Body of pancreas (tissue), 4 donors: ENCODE results near the gene NR3C2. TPM values are rescaled to one million over a fixed set of nuclear protein-coding genes. Genes with fewer than 3 reads are reported as not detected.
A peak's percentile ranks its signal among the peaks of the same experiment; 100 is the strongest.

Experiments
- ATAC-seq: fragments of 150-250 bp; one replicate; pipeline ENCODE4 v1.9.1; 2016
- DNase-seq, 4 donors: peaks; one replicate each; pipeline ENCODE4 v3.0.0-alpha.2; 2019
- H3K27ac ChIP-seq, 4 donors: fragments of 200-600 bp; sonication (generic); 1 replicate in 3 of 4; 2 replicates in 1 of 4; pipeline versions ENCODE4 v1.5.1 to v1.6.1; 2016 to 2019; ENCODE audit warnings: mild to moderate bottlenecking in 1 of 4, mixed read lengths in 1 of 4, moderate library complexity in 1 of 4
- H3K27me3 ChIP-seq, 2 donors: fragments of 200-600 bp; sonication (generic); one replicate each; pipeline ENCODE4 v1.6.0; 2016; ENCODE audit warnings: mild to moderate bottlenecking in 1 of 2
- H3K36me3 ChIP-seq, 2 donors: fragments of 200-600 bp; sonication (generic); replicated peaks in 1 of 2; 2 replicates each; pipeline ENCODE4 v1.5.1; 2016; ENCODE audit warnings: low read depth in 2 of 2; ENCODE audit not compliant: insufficient read depth in 1 of 2
- H3K4me1 ChIP-seq: fragments of 200-600 bp; sonication (generic); one replicate; pipeline ENCODE4 v1.6.0; 2016
- H3K4me3 ChIP-seq, 2 donors: fragments of 200-600 bp; sonication (generic); 1 replicate in 1 of 2; 2 replicates in 1 of 2; pipeline ENCODE4 v1.5.1; 2016 to 2019
- H3K9me3 ChIP-seq, 3 donors: fragments of 200-600 bp; sonication (generic); 1 replicate in 2 of 3; 2 replicates in 1 of 3; pipeline ENCODE4 v1.5.1; 2016
- POLR2A ChIP-seq, 3 donors: fragments of 450-650 bp; IDR thresholded peaks; one replicate each; pipeline ENCODE4 v1.6.1; 2016; ENCODE audit warnings: antibody characterized with exemption in 3 of 3, mild to moderate bottlenecking in 2 of 3
- WGBS, 2 donors: methylation state at CpG; one replicate each; pipeline ENCODE4 v1.1.5; 2017; 5-methylcytosine and 5-hydroxymethylcytosine counted together
- intact Hi-C: fragments of 100-400 bp; cut with DNase I; formaldehyde crosslinking; loops from one replicate; pipeline ENCODE4 v1.15.1; 2023
- total RNA-seq, 2 donors: library from RNA; depleted of rRNA; stranded (reverse); fragments of >200 nt; gene quantifications; one replicate each; pipeline ENCODE4 v1.1.0, GENCODE V29; 2016
- TF ChIP-seq, protein P1 (sequence below), 7 experiments: fragments of 450-650 bp in 4 of 7; fragments of 200-600 bp in 3 of 7; sonication (generic) in 3 of 7; IDR thresholded peaks; one replicate each; pipeline ENCODE4 v1.5.1; 2016 to 2019; ENCODE audit warnings: antibody characterized with exemption in 7 of 7

NR3C2 gene
- total RNA-seq, 2 donors from 2014 or later = 14.8 to 18.8 TPM

DNA sequence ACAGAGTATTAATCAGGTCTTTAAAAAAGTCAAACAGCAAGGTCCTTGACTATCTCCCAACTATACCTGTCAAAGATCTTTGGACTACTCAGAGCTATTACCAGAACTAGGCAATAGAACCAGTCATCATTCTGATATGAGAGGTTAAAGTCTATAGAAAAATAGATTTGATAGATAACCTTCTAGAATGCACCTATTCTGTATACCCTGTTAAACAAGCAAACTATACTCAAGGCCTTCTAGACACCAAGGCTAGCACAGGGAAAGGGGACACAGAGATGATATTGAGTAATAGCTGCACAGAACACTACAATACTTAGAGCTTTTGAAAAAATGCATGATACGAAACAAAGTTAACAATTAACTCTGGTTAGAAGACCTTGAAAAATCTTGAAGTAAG, 149.5 kb downstream of the NR3C2 start:
- WGBS, 2 donors = 22 to 29% methylated on average over 1 of the region's 1 CpG
- peaks cover 54% of the 10 kb centered on the region for H3K4me1 ChIP-seq
- no peak for TF ChIP-seq POLR2A (IDR thresholded peaks at IDR 0.05)
- TF ChIP-seq, protein P1, sequence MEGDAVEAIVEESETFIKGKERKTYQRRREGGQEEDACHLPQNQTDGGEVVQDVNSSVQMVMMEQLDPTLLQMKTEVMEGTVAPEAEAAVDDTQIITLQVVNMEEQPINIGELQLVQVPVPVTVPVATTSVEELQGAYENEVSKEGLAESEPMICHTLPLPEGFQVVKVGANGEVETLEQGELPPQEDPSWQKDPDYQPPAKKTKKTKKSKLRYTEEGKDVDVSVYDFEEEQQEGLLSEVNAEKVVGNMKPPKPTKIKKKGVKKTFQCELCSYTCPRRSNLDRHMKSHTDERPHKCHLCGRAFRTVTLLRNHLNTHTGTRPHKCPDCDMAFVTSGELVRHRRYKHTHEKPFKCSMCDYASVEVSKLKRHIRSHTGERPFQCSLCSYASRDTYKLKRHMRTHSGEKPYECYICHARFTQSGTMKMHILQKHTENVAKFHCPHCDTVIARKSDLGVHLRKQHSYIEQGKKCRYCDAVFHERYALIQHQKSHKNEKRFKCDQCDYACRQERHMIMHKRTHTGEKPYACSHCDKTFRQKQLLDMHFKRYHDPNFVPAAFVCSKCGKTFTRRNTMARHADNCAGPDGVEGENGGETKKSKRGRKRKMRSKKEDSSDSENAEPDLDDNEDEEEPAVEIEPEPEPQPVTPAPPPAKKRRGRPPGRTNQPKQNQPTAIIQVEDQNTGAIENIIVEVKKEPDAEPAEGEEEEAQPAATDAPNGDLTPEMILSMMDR (IDR thresholded peaks at IDR 0.05) = no peak
- no peak overlapping the region for H3K4me3 ChIP-seq
- peak in 1 of 4 donors; percentile 20 for DNase-seq
- no peaks in the 10 kb centered on the region for H3K9me3 ChIP-seq
- H3K27me3 ChIP-seq = no peaks in the 10 kb centered on the region
- no peaks in the 10 kb centered on the region for H3K36me3 ChIP-seq
- peak; percentile 86 for ATAC-seq
- H3K27ac ChIP-seq = peak overlapping the region in 3 of 4 donors; percentile 32 to 60 (median 34)
- intact Hi-C loops = no loop called here

- no peak for TF ChIP-seq POLR2A (IDR thresholded peaks at IDR 0.05)
- TF ChIP-seq, protein P1 (IDR thresholded peaks at IDR 0.05) = no peak
- Histone ChIP-seq H3K9me3 (no peaks in the 10 kb centered on the region), H3K4me1 (peaks cover 64% of the 10 kb centered on the region), H3K27ac (peak overlapping the region in 1 of 4 donors; percentile 38), H3K27me3 (no peaks in the 10 kb centered on the region), H3K36me3 (no peaks in the 10 kb centered on the region), H3K4me3 (no peak overlapping the region)
- WGBS, 2 donors = 65 to 68% methylated on average over 4 of the region's 4 CpGs
- intact Hi-C loops = no loop called here
- ATAC-seq = peak; percentile 19
- DNase-seq = no peak
Measured at GRCh38 chr4:148289740-148290139, 152.5 kb downstream of the NR3C2 start.

DNA sequence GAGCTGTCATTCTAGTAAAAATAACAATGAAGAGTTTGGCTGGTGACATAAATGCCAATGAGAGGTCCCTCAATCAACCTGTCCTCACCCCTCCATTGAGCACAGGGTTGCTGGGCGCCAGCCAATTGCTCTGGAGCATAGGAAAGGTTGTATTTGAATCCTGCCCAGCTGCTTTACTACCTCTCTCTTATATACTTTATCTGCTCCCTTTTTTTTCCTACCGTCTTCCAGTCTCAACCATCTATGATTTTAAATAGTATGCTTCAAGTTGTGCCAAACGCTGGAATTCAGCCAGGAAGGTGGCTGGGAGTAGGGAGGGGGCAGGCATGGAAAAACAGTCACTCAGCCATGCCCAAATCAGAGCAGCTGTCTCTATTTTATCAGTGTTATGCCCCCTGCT, 153.8 kb downstream of the NR3C2 start:
- Histone ChIP-seq H3K4me3 (no peak overlapping the region), H3K36me3 (no peaks in the 10 kb centered on the region), H3K9me3 (no peaks in the 10 kb centered on the region), H3K27me3 (no peaks in the 10 kb centered on the region), H3K27ac (no peak overlapping the region), H3K4me1 (peaks cover 66% of the 10 kb centered on the region)
- intact Hi-C loops = no loop called here
- ATAC-seq = no peak
- WGBS, 2 donors = 17 to 42% methylated on average over 3 of the region's 3 CpGs
- DNase-seq = peak; percentile 19 to 56 (median 31)
- TF ChIP-seq POLR2A (IDR thresholded peaks at IDR 0.05) = no peak

- no peak for DNase-seq
- peaks cover 65% of the 10 kb centered on the region for H3K4me1 ChIP-seq
- TF ChIP-seq, protein P1 (IDR thresholded peaks at IDR 0.05) = no peak
- no peak for TF ChIP-seq POLR2A (IDR thresholded peaks at IDR 0.05)
Measured at GRCh38 chr4:148287111-148287510, 155.1 kb downstream of the NR3C2 start.

DNA sequence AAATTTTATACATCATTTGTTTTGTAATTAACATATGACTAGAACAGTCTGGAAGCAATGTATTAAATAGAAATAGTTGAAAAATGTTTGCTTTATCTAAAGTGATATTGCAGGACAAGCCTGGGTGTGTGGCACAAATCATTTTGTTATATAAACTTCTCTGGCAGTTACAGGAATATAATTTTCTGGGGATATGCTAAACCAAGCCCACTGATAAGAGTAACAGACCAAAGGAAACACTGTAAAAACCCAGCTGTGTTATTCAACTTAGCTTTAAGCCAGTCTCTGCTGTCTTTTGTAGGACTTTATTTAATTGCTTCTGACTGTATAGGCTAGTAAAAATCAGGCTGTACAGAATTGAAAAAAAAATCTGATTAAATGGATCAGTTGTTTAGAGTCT, 156.2 kb downstream of the NR3C2 start:
- ATAC-seq = no peak
- TF ChIP-seq POLR2A (IDR thresholded peaks at IDR 0.05) = no peak
- TF ChIP-seq, protein P1 (IDR thresholded peaks at IDR 0.05) = no peak
- no peaks in the 10 kb centered on the region for H3K36me3 ChIP-seq
- no peak overlapping the region for H3K27ac ChIP-seq
- H3K9me3 ChIP-seq = no peaks in the 10 kb centered on the region
- peaks cover 58% of the 10 kb centered on the region for H3K4me1 ChIP-seq
- DNase-seq = no peak
- no peaks in the 10 kb centered on the region for H3K27me3 ChIP-seq
- no peak overlapping the region for H3K4me3 ChIP-seq
- intact Hi-C loops = no loop called here

More at GRCh38 chr4:148287111-148287510, 155.1 kb downstream of the NR3C2 start:
- no peak for ATAC-seq
- WGBS, 2 donors = 83 to 89% methylated on average over 1 of the region's 1 CpG
- Histone ChIP-seq H3K4me3 (no peak overlapping the region), H3K27ac (no peak overlapping the region), H3K27me3 (no peaks in the 10 kb centered on the region), H3K36me3 (no peaks in the 10 kb centered on the region), H3K9me3 (no peaks in the 10 kb centered on the region)
- intact Hi-C loops = no loop called here
